Endometrium (tissue), 2 donors: ENCODE measurements around the gene MYH11.
"Not testable (repeated sequence)": the region's sequence is repeated elsewhere in the genome, so short reads cannot be mapped to it uniquely, and the experiment has no call there.

Experiments
- FAIRE-seq: peaks from 2 replicates; lab custom pipeline; 2012; peaks lifted over from hg19 to GRCh38; lab: Jason Lieb, UNC
- donor health status: control.
- donor health status: control.

The MYH11 gene

DNA sequence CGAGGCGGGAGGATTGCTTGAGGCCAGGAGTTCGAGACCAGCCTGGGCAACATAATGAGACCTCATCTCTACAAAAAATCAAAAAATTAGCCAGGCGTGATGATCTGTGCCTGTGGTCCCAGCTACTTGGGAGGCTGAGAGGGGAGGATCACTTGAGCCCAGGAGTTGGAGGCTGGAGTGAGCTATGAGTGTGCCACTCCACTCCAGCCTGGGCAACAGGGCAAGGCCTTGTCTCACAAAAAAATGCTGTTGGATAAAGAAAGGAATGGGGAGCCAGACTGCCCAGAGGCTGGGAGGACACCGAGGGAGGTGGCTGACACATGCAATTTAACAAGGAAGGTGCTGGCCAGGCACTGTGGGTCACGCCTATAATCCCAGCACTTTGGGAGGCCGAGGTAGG lies 47.5 kb downstream of the MYH11 start:
- not testable (repeated sequence) for FAIRE-seq

DNA sequence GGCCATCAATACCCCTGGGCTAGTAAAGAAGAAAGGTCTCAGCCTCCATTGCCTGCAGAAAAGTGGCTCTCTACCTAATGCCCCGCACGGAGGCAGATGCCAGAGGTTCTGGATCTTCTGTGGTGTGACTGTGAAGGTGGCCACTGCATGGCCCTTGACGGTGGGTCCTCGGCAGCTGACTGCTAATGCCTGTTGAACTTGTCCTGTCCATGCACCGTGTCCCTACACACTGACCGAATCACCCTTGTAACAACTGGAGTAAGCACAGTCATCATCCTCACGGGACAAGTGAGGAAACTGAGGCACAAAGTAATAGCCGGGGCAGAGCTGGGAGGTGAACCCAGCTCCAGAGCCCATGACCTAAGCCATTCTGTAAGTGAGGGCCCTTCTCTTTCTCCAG lies 48.8 kb downstream of the MYH11 start:
- FAIRE-seq = no peak

- no peak for FAIRE-seq
Observed at GRCh38 chr16:15807603-15808009, 49.2 kb downstream of the MYH11 start.

- FAIRE-seq = no peak
Observed at GRCh38 chr16:15803618-15804017, 53.2 kb downstream of the MYH11 start.

GRCh38 chr16:15799851-15800495 lies 56.9 kb downstream of the MYH11 start:
- no peak for FAIRE-seq

DNA sequence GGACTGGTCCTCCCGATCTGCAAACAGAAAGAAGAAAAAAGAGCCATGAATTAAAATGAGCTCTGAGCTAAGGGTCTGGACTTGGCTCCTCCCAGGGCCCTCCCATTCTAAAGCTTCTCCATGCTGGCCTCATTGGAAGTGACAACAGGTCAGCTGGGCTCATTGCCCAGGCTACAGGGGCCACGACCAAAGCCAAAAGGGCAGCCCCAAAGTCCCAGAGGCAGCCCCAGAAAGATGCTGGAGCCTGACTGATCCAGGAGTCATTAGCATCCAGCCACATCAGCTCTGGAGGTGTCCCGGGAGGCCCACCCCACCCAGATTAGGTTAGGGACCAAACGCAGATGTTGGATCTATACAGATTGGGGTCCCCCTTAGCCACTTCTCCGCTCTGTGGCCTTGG lies 58.2 kb downstream of the MYH11 start:
- no peak for FAIRE-seq

- FAIRE-seq = no peak
Observed at GRCh38 chr16:15796885-15797284, 59.9 kb downstream of the MYH11 start.

GRCh38 chr16:15795615-15796014 lies 61.2 kb downstream of the MYH11 start:
- no peak for FAIRE-seq

DNA sequence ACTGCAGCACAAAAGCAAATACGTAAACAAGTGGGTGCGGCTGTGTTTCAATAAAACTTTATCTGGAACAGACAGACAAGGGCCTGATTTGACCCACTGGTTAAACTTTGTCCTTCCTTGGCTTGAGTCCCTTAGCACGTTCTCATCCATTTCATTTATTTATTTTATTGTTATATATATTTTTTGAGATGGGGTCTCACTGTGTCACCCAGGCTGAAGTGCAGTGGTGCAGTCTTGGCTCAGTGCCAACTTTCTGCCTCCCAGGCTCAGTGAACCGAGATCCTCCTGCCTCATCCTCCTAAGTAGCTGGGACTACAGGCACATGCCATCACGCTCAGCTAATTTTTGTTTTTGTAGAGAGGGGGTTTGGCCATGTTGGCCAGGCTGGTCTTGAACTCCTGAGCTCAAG lies 64.3 kb downstream of the MYH11 start:
- FAIRE-seq = no peak

DNA sequence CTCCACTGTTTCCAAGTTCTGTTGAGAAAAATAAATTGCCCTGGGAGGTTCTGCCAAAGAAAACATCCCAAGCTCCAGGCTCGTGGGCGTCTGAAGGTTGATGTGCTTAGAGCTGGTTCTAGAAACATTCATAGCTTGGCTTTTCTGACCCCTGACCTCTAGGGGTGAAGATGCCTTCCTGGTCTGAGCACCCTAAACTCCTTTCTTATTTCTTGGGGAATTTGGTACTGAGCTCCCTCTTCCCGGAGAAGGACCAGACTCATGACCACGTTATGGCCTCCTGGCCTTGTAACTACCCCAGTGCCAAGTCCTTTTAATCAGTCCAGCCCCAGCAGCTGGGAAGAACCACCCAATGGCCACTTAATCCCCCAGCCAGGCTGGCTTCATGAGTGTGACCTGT lies 66.4 kb downstream of the MYH11 start:
- no peak for FAIRE-seq

DNA sequence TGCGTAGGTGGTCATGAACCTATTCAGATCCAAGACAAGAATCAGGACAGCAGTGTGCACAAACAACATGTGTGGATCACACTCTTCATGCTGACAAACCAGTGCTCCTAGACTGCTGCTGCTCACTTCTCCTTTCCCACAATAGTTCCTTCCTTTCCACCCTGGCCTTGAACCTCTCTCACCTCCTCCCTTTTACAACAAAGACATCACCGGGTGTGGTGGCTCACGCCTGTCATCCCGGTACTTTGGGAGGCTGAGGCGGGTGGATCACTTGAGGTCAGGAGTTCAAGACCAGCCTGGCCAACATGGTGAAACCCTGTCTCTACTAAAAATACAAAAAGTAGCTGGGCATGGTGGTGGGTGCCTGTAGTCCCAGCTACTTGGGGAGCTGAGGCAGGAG lies 67.0 kb downstream of the MYH11 start:
- FAIRE-seq = not testable (repeated sequence)

GRCh38 chr16:15788846-15789239 lies 68.0 kb downstream of the MYH11 start:
- no peak for FAIRE-seq

DNA sequence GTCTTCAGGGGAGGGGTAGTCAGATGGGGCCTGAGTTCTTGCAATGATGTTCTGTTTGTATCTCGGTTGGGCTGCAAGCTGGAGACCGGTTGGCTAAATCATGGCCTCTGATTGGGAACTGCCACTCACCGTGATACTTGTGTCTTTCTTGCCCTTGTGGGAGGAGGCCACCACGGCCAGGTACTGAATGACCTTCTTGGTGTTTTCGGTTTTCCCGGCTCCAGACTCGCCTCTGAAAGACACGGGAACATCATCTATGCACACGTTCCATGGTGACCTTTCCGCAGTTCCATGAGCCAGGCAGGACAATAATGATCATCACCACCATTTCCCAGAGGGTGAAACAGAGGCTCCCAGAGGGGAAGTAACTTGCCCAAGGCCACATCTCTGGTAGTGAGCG lies 70.3 kb downstream of the MYH11 start:
- no peak for FAIRE-seq

GRCh38 chr16:15785386-15786059 lies 71.3 kb downstream of the MYH11 start:
- no peak for FAIRE-seq

DNA sequence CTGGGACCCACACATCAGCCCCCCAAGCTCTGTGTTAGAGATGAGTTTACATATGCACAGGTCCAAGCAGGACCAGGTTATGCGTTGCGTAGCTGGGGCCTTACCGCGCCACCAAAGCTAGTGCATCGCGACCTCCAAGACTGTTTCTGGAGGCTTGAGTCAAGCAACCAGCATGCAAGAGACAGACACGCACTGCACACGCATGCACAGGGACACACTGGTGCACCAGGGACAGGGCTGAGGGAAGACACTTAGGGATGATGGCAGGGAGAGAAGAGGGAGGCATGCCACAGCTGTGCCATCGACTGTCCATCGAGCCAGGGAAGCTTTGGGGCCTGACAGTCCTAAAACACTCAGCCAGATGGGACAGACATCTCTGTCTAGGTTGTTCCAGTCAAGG lies 72.8 kb downstream of the MYH11 start:
- FAIRE-seq = no peak

DNA sequence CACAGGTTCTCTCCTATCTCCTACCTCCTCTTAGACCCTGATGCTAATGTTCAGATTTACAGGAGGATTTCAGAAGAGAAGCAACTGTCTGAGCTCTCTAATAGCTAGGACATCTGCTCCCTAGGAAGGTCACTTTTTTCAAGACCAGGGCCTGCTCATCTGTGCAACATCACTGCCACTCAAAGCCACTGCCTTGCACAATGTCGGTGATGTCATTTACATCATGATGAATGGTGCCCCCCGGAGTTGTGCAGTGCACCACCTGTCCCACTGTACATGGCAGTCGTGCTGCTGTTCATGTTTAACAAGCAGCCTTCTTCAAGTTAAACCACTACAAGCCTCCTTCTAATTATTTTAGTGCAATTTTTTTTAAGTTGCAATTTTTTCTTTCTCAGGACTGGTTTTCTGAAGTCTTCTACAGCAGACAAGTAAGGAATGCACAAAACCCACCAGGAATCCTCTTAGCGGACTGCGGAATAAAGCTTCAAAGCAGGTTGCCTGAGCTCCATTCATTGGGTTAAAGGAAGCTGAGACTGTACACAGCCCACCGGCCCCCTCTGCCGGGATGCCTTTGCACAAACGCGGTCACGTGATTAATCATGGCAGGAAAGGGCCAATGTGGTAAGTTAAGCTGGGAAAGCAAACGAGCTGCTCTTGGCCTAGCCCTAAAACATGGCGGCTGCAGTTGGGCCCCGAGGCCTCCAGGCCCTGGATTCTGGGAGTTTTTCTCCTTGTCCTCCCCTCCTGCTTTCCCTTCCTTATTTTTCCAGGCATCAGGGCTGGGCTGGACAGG lies 74.1 kb downstream of the MYH11 start:
- FAIRE-seq = no peak

GRCh38 chr16:15781650-15782049 lies 75.2 kb downstream of the MYH11 start:
- no peak for FAIRE-seq

- FAIRE-seq = no peak
Observed at GRCh38 chr16:15780805-15781204, 76.0 kb downstream of the MYH11 start.

GRCh38 chr16:15779664-15780351 lies 77.0 kb downstream of the MYH11 start:
- no peak for FAIRE-seq

DNA sequence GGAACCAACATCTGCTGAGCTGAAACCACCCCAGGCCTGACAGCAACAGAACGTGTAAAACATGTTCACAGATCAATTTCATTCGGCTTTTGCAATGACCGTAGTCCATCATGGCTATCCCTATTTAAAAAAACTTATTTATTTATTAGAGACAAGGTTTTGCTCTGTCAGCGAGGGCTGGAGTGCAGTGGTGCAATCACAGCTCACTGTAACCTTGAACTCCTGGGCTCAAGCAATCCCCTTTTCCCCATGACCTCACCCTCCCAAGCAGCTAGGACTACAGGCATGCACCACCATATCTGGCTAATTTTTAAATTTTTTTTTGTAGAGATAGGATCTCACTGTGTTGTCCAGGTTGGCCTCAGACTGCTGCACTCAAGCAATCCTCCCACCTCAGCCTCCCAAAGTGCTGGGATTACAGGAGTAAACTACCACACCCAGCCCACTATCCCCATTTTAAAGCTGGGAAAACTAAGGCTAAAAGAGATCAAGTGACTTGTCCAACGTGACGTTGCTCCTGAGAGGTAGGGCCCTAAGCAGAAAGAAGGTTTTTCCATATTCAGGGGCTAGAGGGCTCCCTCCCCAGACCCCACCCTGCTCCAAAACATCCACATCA lies 77.7 kb downstream of the MYH11 start:
- no peak for FAIRE-seq

- FAIRE-seq = no peak
Observed at GRCh38 chr16:15778204-15778743, 78.6 kb downstream of the MYH11 start.
